HCT116 (cell line): ENCODE measurements around the gene TMC3. TPM values are rescaled to one million over a fixed set of nuclear protein-coding genes. Genes with fewer than 3 reads are reported as not detected.

ENCODE experiments used
- ATAC-seq: fragments of 200-7000 bp; cut with Tn5 transposase; 2 replicates; pipeline ENCODE4 v1.9.1; 2020; ENCODE audit warnings: mild to moderate bottlenecking, moderate library complexity
- BruUV-seq: library from RNA; stranded (reverse); fragments of 400-500 nt; replicated peaks from 2 replicates; lab custom pipeline; 2021; lab: Mats Ljungman, UMichigan
- CTCF ChIA-PET: fragments of 300-600 bp; sonication (Branson Sonifier 250); formaldehyde crosslinking; loops from one replicate; lab custom pipeline; 2021; ENCODE audit warnings: antibody characterized with exemption; lab: Charles Lee
- POLR2A ChIA-PET: fragments of 300-600, 350-600 bp; sonication (Branson Sonifier 250); formaldehyde crosslinking; loops from one replicate; lab custom pipeline; 2021; ENCODE audit warnings: antibody characterized with exemption; lab: Charles Lee
- RAD21 ChIA-PET, 2 experiments: fragments of 300-600 bp; sonication (Branson Sonifier 250); formaldehyde crosslinking; loops; one replicate each; lab custom pipeline; 2023; ENCODE audit warnings: low total read pairs in 2 of 2; ENCODE audit not compliant: uncharacterized antibody in 2 of 2, unreplicated experiment in 2 of 2, low non-redundant PET in 1 of 2; lab: Charles Lee
- DNase-seq: peaks from one replicate; pipeline ENCODE4 v3.0.0-alpha.2; 2010; ENCODE audit warnings: low read depth, low spot score
- H2AFZ ChIP-seq: fragments of 200-600 bp; shearing (Covaris generic), sonication (generic); 2 replicates; pipeline ENCODE4 v1.6.1; 2017; ENCODE audit warnings: low read depth, mixed run types, mixed read lengths, antibody characterized with exemption, low read length; ENCODE audit not compliant: poor library complexity, severe bottlenecking
- H3K27ac ChIP-seq: 2 replicates; pipeline ENCODE4 v1.5.1; 2012; ENCODE audit warnings: low read depth, low read length
- H3K27me3 ChIP-seq: fragments of 200-600 bp; sonication (generic); 2 replicates; pipeline ENCODE4 v1.6.1; 2016; ENCODE audit warnings: mixed run types, low read length, mixed read lengths; ENCODE audit not compliant: insufficient read depth
- H3K36me3 ChIP-seq, 2 experiments: fragments of 200-500 bp in 1 of 2; fragments of 200-600 bp in 1 of 2; sonication (Bioruptor generic) in 1 of 2; sonication (generic) in 1 of 2; 2 replicates each; pipeline versions ENCODE4 v1.5.1 to v1.6.1; 2014 to 2016; ENCODE audit warnings: low read length in 2 of 2, inconsistent platforms in 1 of 2, mixed read lengths in 1 of 2, mixed run types in 1 of 2; ENCODE audit not compliant: insufficient read depth in 2 of 2, control insufficient read depth in 1 of 2
- H3K4me1 ChIP-seq, 2 experiments: fragments of 200-600 bp in 1 of 2; sonication (generic) in 1 of 2; 2 replicates each; pipeline versions ENCODE4 v1.5.1 to v1.6.1; 2012 to 2017; ENCODE audit warnings: low read length in 2 of 2, inconsistent platforms in 1 of 2, mild to moderate bottlenecking in 1 of 2, mixed read lengths in 1 of 2, mixed run types in 1 of 2, moderate library complexity in 1 of 2; ENCODE audit not compliant: insufficient read depth in 2 of 2, control insufficient read depth in 1 of 2
- H3K4me2 ChIP-seq: fragments of 200-600 bp; sonication (generic); 2 replicates; pipeline ENCODE4 v1.6.1; 2017; ENCODE audit warnings: mixed run types, low read length, mixed read lengths
- H3K4me3 ChIP-seq, 2 experiments: fragments of 200-600 bp in 1 of 2; sonication (generic) in 1 of 2; replicated peaks in 1 of 2; 2 replicates each; pipeline ENCODE4 v1.5.1; 2011 to 2016; ENCODE audit warnings: low read length in 2 of 2, control low read depth in 1 of 2, low read depth in 1 of 2, mild to moderate bottlenecking in 1 of 2, mixed read lengths in 1 of 2, mixed run types in 1 of 2
- H3K79me2 ChIP-seq: fragments of 200-600 bp; sonication (generic); 2 replicates; pipeline ENCODE4 v1.6.1; 2017; ENCODE audit warnings: mild to moderate bottlenecking, mixed run types, low read length, moderate library complexity, mixed read lengths; ENCODE audit not compliant: insufficient read depth
- H3K9ac ChIP-seq: fragments of 200-600 bp; sonication (generic); 2 replicates; pipeline ENCODE4 v1.6.1; 2016; ENCODE audit warnings: low read length, mixed read lengths
- H3K9me2 ChIP-seq: fragments of 200-600 bp; sonication (generic), shearing (Covaris generic); 2 replicates; pipeline ENCODE4 v1.6.1; 2017; ENCODE audit warnings: mixed run types, mild to moderate bottlenecking, moderate library complexity; ENCODE audit not compliant: insufficient read depth
- H3K9me3 ChIP-seq, 2 experiments: fragments of 200-500 bp in 1 of 2; fragments of 200-600 bp in 1 of 2; sonication (Bioruptor generic) in 1 of 2; sonication (generic) in 1 of 2; 2 replicates each; pipeline ENCODE4 v1.6.1; 2014 to 2017; ENCODE audit warnings: low read length in 2 of 2, mixed read lengths in 2 of 2, inconsistent platforms in 1 of 2, low read depth in 1 of 2, mild to moderate bottlenecking in 1 of 2, mixed run types in 1 of 2, moderate library complexity in 1 of 2; ENCODE audit not compliant: control insufficient read depth in 1 of 2, insufficient read depth in 1 of 2
- H4K20me1 ChIP-seq: fragments of 200-600 bp; sonication (generic), shearing (Covaris generic); 2 replicates; pipeline ENCODE4 v1.6.1; 2017; ENCODE audit warnings: mixed run types, mild to moderate bottlenecking, moderate library complexity; ENCODE audit not compliant: insufficient read depth
- CBX3 ChIP-seq: IDR thresholded peaks from 2 replicates; pipeline ENCODE4 v1.6.1; 2012; ENCODE audit warnings: low read depth
- CEBPB ChIP-seq: IDR thresholded peaks from 2 replicates; pipeline ENCODE4 v1.6.1; 2012; ENCODE audit warnings: low read depth
- ELF1 ChIP-seq: IDR thresholded peaks from 2 replicates; pipeline ENCODE4 v1.6.1; 2012; ENCODE audit warnings: low read depth, borderline replicate concordance
- JUND ChIP-seq: IDR thresholded peaks from 2 replicates; pipeline ENCODE4 v1.6.1; 2012
- MAX ChIP-seq: IDR thresholded peaks from 2 replicates; pipeline ENCODE4 v1.6.1; 2012
- POLR2A ChIP-seq: IDR thresholded peaks from 2 replicates; pipeline ENCODE4 v1.7.0; 2011; ENCODE audit warnings: borderline replicate concordance; ENCODE audit not compliant: insufficient read depth, insufficient read length; ENCODE audit errors: extremely low read depth
- POLR2AphosphoS5 ChIP-seq: IDR thresholded peaks from 2 replicates; pipeline ENCODE4 v1.6.1; 2011; ENCODE audit warnings: mild to moderate bottlenecking, low read depth, low read length, moderate library complexity
- REST ChIP-seq: IDR thresholded peaks from 2 replicates; pipeline ENCODE4 v1.6.1; 2012; ENCODE audit warnings: low read depth
- ZBTB33 ChIP-seq: IDR thresholded peaks from 2 replicates; pipeline ENCODE4 v1.6.1; 2011; ENCODE audit warnings: mild to moderate bottlenecking, low read length, moderate library complexity; ENCODE audit not compliant: insufficient replicate concordance; ENCODE audit errors: extremely low read depth
- ZFX ChIP-seq: fragments of 450-650 bp; IDR thresholded peaks from 2 replicates; pipeline ENCODE4 v1.6.1; 2017
- intact Hi-C: fragments of 100-400 bp; cut with micrococcal nuclease; formaldehyde crosslinking; loops from 2 replicates; pipeline ENCODE4 v1.10.0; 2022
- total RNA-seq: library from RNA; stranded (reverse); gene quantifications from one replicate; pipeline ENCODE4 v1.2.1, GENCODE V29; 2021; ENCODE audit not compliant: unreplicated experiment

TMC3 gene
- total RNA-seq, 1 experiment from 2014 or later = not detected

- H3K27me3 ChIP-seq = no peaks in the 10 kb centered on the region; the same call in 1 of the 2 replicates
- DNase-seq (no peak), ATAC-seq (no peak)
- POLR2A ChIA-PET = no interaction called here
- CTCF ChIA-PET = no interaction called here
- no peaks in the 10 kb centered on the region for H3K9me3 ChIP-seq
- no peaks in the 10 kb centered on the region for H3K36me3 ChIP-seq
- TF ChIP-seq ELF1 = no peak
- TF ChIP-seq POLR2AphosphoS5 = no peak
- TF ChIP-seq CBX3 = no peak
- no peak for TF ChIP-seq JUND
- no peak for TF ChIP-seq MAX
- TF ChIP-seq POLR2A = no peak
- TF ChIP-seq CEBPB = no peak
- TF ChIP-seq ZFX = no peak
- TF ChIP-seq ZBTB33 = no peak
- no peak for TF ChIP-seq REST
- no peak overlapping the region for H2AFZ ChIP-seq
- no peaks in the 10 kb centered on the region for H3K9me2 ChIP-seq
- RAD21 ChIA-PET = no interaction called here
- H4K20me1 ChIP-seq = no peaks in the 10 kb centered on the region
- no peak overlapping the region for H3K27ac ChIP-seq
- H3K79me2 ChIP-seq = no peaks in the 10 kb centered on the region
- no peaks in the 10 kb centered on the region for H3K4me1 ChIP-seq
- H3K4me3 ChIP-seq = no peak overlapping the region
- intact Hi-C loops = loop anchor here (10.0 kb wide), 1 partner anchor 515 kb away; no protein-coding TSS in a partner anchor
- BruUV-seq = no TSS peak
- no peak overlapping the region for H3K9ac ChIP-seq
- H3K4me2 ChIP-seq = no peak overlapping the region
Observed at GRCh38 chr15:81419332-81419943, 45.4 kb upstream of the TMC3 start.
